ENCODE measurements around the gene AMOTL1. TPM values are rescaled to one million over a fixed set of nuclear protein-coding genes. Genes with fewer than 3 reads are reported as not detected.
"Not testable (repeated sequence)": the region's sequence is repeated elsewhere in the genome, so short reads cannot be mapped to it uniquely, and the experiment has no call there.

Gene AMOTL1
- total RNA-seq, 1 donor from 2014 or later: 60.1 TPM

DNA sequence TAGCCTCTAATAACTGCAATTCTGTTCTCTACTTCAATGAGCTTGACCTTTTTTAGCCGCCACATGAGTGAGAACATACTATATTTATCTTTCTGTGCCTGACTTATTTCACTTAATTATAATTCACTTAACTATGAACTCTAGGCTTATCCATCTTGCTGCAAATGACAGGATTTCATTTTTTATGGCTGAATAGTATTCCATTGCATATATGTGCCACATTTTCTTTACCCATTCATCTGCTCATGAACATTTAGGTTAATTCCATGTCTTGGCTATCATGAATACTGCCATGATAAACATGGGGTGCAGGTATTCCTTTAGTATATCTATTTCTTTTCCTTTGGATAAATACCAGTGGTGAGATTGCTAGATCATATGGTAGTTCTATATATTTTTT is 120.0 kb downstream of the AMOTL1 start:
- DNase-seq (ENCODE audit: low spot score): no peak
- intact Hi-C loops (cut with DNase I): no loop called here

DNA sequence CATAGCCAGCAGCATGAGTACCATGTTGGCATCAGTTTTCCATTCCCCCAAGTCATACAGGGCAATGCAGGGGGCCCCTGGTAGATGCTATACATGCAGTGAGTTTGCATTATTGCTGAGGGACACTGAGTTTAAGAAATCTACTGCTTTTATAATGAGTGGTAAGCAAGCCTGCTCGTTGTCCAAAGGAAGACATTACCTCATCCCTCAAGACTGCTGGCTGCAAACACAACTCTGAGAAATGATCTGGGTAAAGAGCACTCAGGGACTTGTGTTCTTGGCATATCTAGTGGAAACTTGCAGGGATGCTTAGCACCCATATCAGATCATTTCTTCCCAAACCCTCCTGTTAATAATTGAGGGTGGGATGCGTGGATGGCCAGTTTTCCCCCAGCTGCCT is 127.3 kb downstream of the AMOTL1 start:
- DNase-seq (ENCODE audit: low spot score): no peak
- intact Hi-C loops (cut with DNase I): loop anchor here (5.0 kb wide), 1 partner anchor 108 kb away; no protein-coding TSS in a partner anchor

DNA sequence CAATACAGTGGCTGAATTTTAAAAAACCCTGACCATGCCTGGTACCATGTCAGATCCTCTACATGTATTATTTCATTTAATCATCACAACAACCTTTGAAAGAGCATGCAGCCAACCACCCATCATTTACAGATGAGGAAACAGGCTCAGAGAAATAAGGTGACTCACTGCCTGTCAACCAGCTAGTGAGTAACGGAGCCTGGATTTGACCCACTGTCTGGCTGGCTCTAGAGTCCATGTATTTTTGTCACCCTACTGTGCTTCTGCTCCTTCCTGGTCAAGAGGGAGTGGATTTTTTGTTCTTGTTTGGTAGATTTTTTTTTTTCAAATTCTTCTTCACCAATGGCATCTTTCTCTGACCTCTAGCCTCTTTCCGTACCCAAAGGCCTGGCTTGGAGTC is 127.8 kb downstream of the AMOTL1 start:
- no peak for DNase-seq (ENCODE audit: low spot score)
- intact Hi-C loops (cut with DNase I): loop anchor here (2.0 to 5.0 kb wide), 2 partner anchors 109 to 273 kb away; no protein-coding TSS in a partner anchor

DNA sequence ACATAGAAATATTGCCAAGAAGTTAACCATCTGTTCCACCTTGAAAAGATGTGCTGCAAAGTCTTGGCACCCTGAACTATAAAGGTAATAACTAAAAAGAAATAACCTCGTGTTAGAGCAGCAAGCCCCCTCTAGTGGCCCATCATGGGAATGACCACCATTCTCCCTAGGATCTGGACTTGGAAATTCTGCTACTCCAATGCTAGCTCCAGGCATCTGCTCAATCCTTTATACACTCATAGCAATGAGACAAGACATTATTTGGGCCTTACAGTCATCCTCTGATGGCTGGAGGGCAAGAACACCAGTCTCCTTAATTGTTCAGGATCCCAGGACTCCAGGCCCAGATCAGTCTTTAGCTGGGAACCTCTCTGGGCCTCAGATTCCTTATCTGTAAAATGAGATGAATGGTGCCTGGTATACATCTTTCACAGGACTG is 129.2 kb downstream of the AMOTL1 start:
- intact Hi-C loops (cut with DNase I): loop anchor here (2.0 to 5.0 kb wide), 2 partner anchors 110 to 275 kb away; no protein-coding TSS in a partner anchor
- no peak for DNase-seq (ENCODE audit: low spot score)

DNA sequence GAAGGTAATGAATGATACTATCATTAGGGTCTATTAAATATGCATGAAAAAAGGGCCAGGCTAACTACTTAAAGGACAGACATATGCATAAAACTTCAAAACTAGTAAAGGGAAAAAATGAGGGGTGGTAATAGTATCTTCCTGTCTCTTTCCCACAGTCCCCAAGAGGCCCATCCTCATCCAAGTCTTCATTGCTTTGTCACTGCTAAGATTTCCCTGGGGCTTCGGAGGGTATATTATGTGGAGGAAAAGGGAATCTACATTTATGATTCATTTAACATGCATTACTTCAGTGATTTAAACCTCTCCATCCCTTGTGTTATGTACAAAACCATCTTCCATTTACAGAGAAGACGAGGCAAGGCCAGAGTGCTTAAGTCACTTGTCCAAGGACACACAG is 139.1 kb downstream of the AMOTL1 start:
- intact Hi-C loops (cut with DNase I): no loop called here
- no peak for DNase-seq (ENCODE audit: low spot score)

DNA sequence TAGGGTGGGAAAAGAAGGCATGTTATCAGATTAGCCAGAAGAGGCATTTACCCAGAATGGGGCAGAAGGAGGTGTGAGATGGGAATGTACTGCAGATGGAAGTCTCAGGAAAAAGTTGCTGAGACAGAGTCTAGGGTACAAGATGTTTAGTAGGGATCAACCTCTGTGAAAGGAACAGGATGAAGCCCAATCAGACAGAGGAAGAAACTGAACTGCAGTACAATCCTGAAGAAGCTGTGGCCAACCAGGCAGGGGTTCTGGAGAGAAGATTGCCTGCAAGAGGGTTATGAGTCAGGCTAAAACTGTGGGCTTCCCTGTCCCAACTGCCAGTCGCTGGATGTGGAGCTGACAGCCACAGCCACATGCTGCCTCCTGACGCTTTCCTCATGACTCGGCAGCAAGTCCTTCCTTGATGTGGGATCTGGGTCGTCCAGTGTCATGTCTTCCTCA is 141.2 kb downstream of the AMOTL1 start:
- no peak for DNase-seq (ENCODE audit: low spot score)
- intact Hi-C loops (cut with DNase I): no loop called here

DNA sequence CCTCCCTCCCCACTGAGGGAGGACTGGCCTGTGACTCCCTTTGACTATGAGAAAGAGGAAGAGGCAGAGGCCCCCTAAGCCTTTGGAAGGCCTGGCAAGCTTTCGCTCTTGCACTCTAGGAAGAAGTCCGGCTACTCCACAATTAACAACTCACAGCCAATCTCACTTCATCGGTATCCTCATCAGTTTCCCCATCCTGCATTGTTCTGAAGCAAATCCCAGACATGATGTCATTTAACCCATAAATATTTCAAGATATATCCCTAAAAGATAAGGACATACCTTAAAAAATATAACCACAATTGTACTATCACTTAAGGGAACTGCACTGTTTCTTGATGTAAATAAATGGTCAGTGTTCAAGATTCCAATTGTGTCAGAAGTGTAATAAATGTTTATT is 142.1 kb downstream of the AMOTL1 start:
- intact Hi-C loops (cut with DNase I): no loop called here
- DNase-seq (ENCODE audit: low spot score): no peak

DNA sequence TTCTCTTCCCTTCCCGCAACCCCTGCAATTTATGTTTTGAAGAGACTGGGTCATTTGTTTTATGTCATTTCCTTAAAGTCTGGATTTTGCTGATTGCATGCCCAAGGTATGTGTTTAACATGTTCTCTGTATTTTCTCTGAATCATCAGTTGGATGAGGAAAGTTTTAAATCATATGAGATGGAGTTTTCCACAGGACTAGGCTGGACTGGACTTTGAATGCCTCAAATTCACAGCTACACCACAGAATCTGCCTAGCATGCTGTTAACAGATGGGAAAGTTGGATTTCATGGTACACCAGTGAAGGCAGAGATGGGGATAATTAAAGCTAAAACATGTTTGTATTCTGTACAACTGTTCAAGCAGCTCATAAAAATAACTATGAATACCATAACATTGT is 142.6 kb downstream of the AMOTL1 start:
- intact Hi-C loops (cut with DNase I): no loop called here
- DNase-seq (ENCODE audit: low spot score): no peak

DNA sequence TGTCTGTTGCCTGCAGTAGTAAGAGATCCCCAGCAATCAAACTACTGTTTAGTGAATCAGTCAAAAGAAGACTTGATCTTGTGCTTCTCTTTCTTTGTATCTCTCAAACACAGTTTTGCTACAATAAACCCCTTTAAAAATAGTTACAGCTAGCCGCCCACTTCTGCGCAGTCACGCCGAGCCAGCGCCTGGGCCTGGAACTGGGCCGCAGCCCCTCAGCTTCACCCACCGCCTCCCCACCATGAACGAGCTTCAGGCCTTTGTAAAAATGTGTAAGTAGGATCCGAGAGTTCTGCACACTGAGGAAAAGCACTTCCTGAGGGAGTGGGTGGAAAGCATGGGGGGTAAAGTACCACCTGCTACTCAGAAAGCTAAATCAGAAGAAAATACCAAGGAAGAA is 144.7 kb downstream of the AMOTL1 start:
- DNase-seq (ENCODE audit: low spot score): no peak
- intact Hi-C loops (cut with DNase I): no loop called here

DNA sequence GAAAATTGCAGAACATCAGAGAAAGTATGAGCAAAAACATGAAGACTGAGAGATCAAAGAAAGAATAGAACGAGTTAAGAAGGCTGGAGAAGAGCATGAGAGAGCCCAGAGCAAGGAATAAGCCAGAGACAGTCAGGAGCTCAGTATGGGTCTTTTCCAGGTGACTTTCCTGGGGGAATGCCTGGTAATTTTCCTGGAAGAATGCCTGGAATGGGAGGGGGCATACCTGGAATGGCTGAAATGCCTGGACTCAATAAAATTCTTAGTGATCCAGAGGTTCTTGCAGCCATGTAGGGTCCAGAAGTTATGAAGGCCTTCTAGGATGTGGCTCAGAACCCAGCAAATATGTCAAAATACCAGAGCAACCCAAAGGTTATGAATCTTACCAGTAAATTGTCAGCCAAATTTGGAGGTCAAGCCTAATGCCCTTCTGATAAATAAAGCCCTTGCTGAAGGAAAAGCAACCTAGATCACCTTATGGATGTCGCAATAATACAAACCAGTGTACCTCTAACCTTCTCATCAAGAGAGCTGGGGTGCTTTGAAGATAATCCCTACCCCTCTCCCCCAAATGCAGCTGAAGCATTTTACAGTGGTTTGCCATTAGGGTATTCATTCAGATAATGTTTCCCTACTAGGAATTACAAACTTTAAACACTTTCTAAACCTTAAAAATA is 145.7 kb downstream of the AMOTL1 start:
- DNase-seq (ENCODE audit: low spot score); intact Hi-C loops (cut with DNase I): not testable (repeated sequence)

DNA sequence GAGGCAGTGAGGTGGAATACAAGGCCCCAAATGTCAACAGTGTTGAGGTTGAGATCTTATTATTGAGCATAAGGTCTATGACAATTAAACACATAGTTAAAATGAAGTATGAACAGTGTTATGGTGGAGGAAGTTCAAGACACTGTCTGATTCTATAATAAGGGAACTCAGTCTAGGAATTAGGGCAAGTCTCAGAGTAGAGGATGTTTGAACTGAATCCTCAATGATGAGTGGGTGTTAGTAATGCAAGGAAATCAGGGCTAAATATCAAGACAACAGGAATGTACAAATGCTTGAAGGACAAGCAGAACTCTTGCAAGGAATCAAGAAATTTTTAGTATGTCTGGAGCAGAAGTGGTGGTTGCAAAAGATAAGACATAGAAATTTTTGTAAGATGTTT is 152.2 kb downstream of the AMOTL1 start:
- intact Hi-C loops (cut with DNase I): no loop called here
- no peak for DNase-seq (ENCODE audit: low spot score)

DNA sequence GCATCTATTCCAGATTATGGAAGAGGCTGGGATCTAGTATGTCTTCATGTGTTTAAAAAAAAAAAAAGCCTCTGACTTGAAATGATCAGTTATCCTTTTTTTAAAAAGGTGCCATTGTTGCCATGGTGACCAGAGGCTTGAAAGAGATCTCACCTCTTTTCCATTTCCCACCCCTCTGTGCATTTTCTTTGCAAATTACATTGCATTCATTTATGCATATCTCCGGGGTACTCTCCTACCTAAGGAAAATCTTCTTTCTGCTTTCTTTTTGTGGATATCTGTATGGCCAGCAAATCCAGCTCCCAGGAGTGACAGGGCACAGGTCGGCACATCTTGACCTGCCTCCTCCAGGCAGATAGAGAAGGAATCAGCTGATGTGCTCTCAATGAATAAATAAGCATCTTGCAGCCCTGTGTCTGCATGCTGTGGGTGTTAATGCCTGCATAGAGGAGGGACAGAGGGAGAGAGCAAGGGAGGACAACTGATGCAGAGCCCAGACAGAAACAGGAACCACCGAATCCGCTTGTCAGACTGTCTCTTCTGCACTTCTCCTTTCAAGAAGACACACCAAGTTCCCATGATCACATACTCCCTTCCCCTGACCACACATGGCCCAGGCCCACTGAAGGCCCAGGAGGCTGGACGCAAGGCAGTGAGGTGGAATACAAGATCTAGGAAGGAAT is 154.3 kb downstream of the AMOTL1 start:
- intact Hi-C loops (cut with DNase I): no loop called here
- no peak for DNase-seq (ENCODE audit: low spot score)

DNA sequence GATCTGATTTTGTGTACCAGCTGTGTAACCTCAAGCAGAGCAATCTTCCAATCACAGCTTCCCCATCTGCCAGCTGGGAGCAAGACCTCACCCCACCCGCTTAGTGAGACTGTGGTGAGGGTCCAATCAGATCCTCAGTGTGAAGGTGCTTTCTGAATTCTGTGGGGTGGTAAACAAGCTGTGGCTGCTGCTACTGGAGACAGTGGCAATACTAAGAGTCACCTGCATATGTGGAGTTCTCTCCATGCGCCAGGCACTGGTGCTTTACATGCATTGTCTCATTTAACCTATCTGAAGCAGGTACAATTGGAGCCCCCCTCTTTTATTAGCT is 154.8 kb downstream of the AMOTL1 start:
- no peak for DNase-seq (ENCODE audit: low spot score)

DNA sequence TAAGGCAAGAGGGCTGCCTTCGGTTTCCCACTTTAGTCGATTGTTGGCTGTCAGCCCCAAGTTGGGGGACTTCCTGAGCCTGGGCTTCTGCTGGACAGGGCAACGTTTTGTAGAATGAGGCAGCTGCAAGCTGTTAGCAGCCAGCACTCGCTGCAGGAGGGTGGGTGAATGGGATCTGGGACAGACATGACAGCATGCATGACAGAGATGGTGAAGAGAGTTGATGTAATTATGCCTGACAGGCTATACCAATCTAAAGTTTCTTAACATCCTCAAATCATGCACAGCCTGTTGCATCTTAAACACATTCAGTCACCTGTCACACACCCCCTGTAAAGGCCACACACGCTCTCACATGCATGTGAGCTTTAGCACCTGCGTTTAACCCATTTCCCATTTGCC is 156.0 kb downstream of the AMOTL1 start:
- DNase-seq (ENCODE audit: low spot score): no peak
- intact Hi-C loops (cut with DNase I): no loop called here

More for the DNA sequence above, 154.8 kb downstream of the AMOTL1 start:
- intact Hi-C loops (cut with DNase I): no loop called here

DNA sequence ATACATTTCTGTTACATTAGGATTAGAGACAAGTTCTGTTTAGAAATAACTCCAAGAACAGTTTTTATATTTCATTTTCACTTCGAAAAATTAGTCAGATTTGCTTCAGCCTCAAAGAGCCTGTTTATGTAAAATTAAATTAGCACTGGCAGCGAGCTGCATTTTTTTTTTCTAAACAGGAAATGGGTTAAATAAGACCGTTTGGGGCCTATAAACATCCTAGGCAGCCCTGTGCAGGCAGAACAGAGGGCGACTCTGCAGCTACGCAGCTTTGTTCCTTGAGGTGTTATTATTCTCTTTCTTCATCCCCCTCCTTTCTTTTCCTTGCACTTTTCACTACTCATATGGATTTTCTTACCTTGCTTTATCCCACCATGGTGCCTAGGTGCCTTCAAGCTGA is 156.5 kb downstream of the AMOTL1 start:
- DNase-seq (ENCODE audit: low spot score): no peak
- intact Hi-C loops (cut with DNase I): loop anchor here (5.0 kb wide), 1 partner anchor 52 kb away; no protein-coding TSS in a partner anchor

DNA sequence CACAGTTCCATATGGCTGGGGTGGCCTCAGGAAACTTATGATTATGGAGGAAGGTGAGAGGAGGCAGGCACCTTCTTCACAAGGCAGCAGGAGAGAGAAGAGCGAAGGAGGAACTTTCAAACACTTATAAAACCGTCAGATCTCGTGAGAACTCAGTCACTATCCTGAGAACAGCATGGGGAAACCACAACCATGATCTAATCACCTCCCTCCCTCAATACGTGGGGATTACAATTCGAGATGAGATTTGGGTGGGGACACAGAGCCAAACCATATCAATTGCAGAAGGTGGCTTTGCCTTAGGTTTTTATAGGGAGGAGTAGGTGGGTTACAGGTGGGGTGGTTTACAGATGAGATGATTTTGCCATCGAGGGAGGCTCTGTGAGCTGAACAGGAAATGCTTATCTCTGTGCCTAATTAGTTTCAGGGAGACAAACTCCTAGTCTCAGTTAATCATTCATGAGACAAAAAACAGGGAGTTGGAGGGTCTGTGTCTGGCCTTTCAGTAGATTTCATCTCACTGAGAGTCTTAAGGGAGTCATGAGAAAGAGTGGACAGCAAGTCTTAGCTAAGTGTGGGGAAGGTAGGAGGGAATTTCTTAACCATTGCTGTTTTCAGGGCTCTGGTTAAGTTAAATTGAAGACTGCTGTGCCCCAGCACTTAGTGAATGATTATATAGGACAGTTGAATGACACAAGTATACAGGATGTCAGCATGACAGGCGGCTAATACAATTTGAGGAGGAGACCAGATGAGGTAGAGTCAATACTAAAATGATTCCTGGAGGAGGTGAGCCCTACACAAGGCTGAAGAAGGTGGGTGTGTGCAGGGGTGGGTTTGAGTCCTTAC is 157.5 kb downstream of the AMOTL1 start:
- no peak for DNase-seq (ENCODE audit: low spot score)
- intact Hi-C loops (cut with DNase I): loop anchor here (5.0 kb wide), 1 partner anchor 53 kb away; no protein-coding TSS in a partner anchor

DNA sequence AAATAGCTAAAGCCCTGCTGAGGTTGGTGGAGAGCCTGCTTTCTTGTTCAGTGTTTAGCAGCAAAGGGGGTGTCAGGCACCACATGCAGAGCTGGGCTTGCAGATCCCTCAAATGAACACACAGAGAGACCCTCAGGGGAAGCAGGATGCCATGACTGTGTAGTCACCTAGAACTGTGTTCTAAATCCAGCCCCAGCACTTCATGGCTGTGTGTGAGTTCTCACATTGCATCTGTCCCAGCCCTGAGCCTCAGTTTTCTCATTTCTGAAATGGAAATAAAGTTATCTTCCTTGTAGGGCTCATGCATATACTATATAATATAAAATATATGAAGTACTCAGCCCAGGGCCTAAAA is 158.1 kb downstream of the AMOTL1 start:
- DNase-seq (ENCODE audit: low spot score): no peak
- intact Hi-C loops (cut with DNase I): loop anchor here (5.0 kb wide), 1 partner anchor 54 kb away; no protein-coding TSS in a partner anchor
